ENCODE results near the gene VAV1.

- TF ChIP-seq CTCF (IDR thresholded peaks at IDR 0.05) (no peak), POLR2A (IDR thresholded peaks at IDR 0.05; ENCODE audit: low read length) (no peak), REST (IDR thresholded peaks at IDR 0.05) (no peak), USF2 (IDR thresholded peaks at IDR 0.05) (no peak), MAX (IDR thresholded peaks at IDR 0.05) (no peak), RNF2 (IDR thresholded peaks at IDR 0.05; ENCODE audit: borderline replicate concordance, low read depth) (no peak), MYC (IDR thresholded peaks at IDR 0.05; ENCODE audit: borderline replicate concordance, low read length) (no peak), KDM1A (IDR thresholded peaks at IDR 0.05; ENCODE audit: low read depth) (no peak), ELK1 (IDR thresholded peaks at IDR 0.05; ENCODE audit: low read depth, low read length) (no peak), RFX5 (IDR thresholded peaks at IDR 0.05) (no peak), HOXA7 (CRISPR knock-in tag; IDR thresholded peaks at IDR 0.05) (no peak)
Measured at GRCh38 chr19:6817179-6817578, 44.7 kb downstream of the VAV1 start.

Data from A549 (cell line).